H7 (cell line): ENCODE measurements around the gene RSPH9. TPM values are rescaled to one million over a fixed set of nuclear protein-coding genes. Genes with fewer than 3 reads are reported as not detected.

ENCODE experiments used
- DNase-seq: peaks from one replicate; pipeline ENCODE4 v3.0.0; 2012
- H3K27me3 ChIP-seq: 2 replicates; pipeline ENCODE4 v1.6.0; 2011; ENCODE audit warnings: mild to moderate bottlenecking, low read length; ENCODE audit not compliant: control insufficient read depth, insufficient read depth
- H3K36me3 ChIP-seq: replicated peaks from 2 replicates; pipeline ENCODE4 v1.5.1; 2011; ENCODE audit warnings: low read length; ENCODE audit not compliant: control insufficient read depth, insufficient read depth
- H3K4me3 ChIP-seq: 2 replicates; pipeline ENCODE4 v1.5.1; 2011; ENCODE audit warnings: low read depth, mild to moderate bottlenecking, control low read depth, low read length, moderate library complexity; ENCODE audit not compliant: insufficient read depth
- total RNA-seq: library from RNA; depleted of rRNA; stranded (reverse); fragments of >200 nt; shearing (Covaris generic); gene quantifications from 2 replicates; pipeline ENCODE4 v1.2.3, GENCODE V29; 2014; rRNA removed

Gene RSPH9
- total RNA-seq, 1 experiment from 2014 or later = 0.07 TPM

- no peaks in the 10 kb centered on the region for H3K36me3 ChIP-seq
- no peak overlapping the region for H3K4me3 ChIP-seq
These were observed 68.9 kb downstream of the RSPH9 start for GRCh38 chr6:43713643-43714310.

GRCh38 chr6:43714311-43715055, 69.6 kb downstream of the RSPH9 start:
- Histone ChIP-seq H3K27me3 (no peaks in the 10 kb centered on the region; the same call in 1 of the 2 replicates), H3K4me3 (no peak overlapping the region), H3K36me3 (no peaks in the 10 kb centered on the region)
- peak; percentile 81 for DNase-seq

More at GRCh38 chr6:43713643-43714310, 68.9 kb downstream of the RSPH9 start:
- no peaks in the 10 kb centered on the region; the same call in 1 of the 2 replicates for H3K27me3 ChIP-seq
- peak; percentile 29 for DNase-seq

- DNase-seq = no peak
- no peaks in the 10 kb centered on the region for H3K36me3 ChIP-seq
- H3K4me3 ChIP-seq = no peak overlapping the region
These were observed 70.4 kb downstream of the RSPH9 start for GRCh38 chr6:43715056-43715788.

GRCh38 chr6:43716099-43716498, 71.3 kb downstream of the RSPH9 start:
- H3K4me3 ChIP-seq = no peak overlapping the region
- H3K27me3 ChIP-seq = no peaks in the 10 kb centered on the region; the same call in 1 of the 2 replicates
- H3K36me3 ChIP-seq = no peaks in the 10 kb centered on the region
- peak; percentile 72 for DNase-seq

More at GRCh38 chr6:43715056-43715788, 70.4 kb downstream of the RSPH9 start:
- H3K27me3 ChIP-seq = no peaks in the 10 kb centered on the region; the same call in 1 of the 2 replicates

- DNase-seq = no peak
- no peak overlapping the region for H3K4me3 ChIP-seq
These were observed 72.6 kb downstream of the RSPH9 start for GRCh38 chr6:43717389-43717788.

GRCh38 chr6:43717822-43718221, 73.0 kb downstream of the RSPH9 start:
- no peak overlapping the region for H3K4me3 ChIP-seq
- no peaks in the 10 kb centered on the region for H3K36me3 ChIP-seq
- no peaks in the 10 kb centered on the region for H3K27me3 ChIP-seq
- no peak for DNase-seq

More at GRCh38 chr6:43717389-43717788, 72.6 kb downstream of the RSPH9 start:
- Histone ChIP-seq H3K36me3 (no peaks in the 10 kb centered on the region), H3K27me3 (no peaks in the 10 kb centered on the region)

GRCh38 chr6:43718387-43719105, 73.7 kb downstream of the RSPH9 start:
- no peaks in the 10 kb centered on the region for H3K27me3 ChIP-seq
- no peak overlapping the region for H3K4me3 ChIP-seq
- DNase-seq = peak; percentile 43
- no peaks in the 10 kb centered on the region for H3K36me3 ChIP-seq

- peak; percentile 35 for DNase-seq
- no peaks in the 10 kb centered on the region for H3K36me3 ChIP-seq
- H3K4me3 ChIP-seq = no peak overlapping the region
- H3K27me3 ChIP-seq = no peaks in the 10 kb centered on the region
These were observed 74.7 kb downstream of the RSPH9 start for GRCh38 chr6:43719511-43719910.

GRCh38 chr6:43720999-43721398, 76.2 kb downstream of the RSPH9 start:
- H3K4me3 ChIP-seq = no peak overlapping the region
- no peaks in the 10 kb centered on the region for H3K27me3 ChIP-seq
- DNase-seq = no peak
- no peaks in the 10 kb centered on the region for H3K36me3 ChIP-seq

Other genes starting within 250 kb of the RSPH9 start
- gene ABCC10, start 217.5 kb upstream of the RSPH9 start, total RNA-seq = 17.3 and 18.4 TPM in 2 replicates
- 0.33 and 0.42 TPM in 2 replicates for gene DLK2, start 189.5 kb upstream of the RSPH9 start, total RNA-seq
- gene TJAP1, start 167.5 kb upstream of the RSPH9 start, total RNA-seq = 25.3 and 25.5 TPM in 2 replicates
- gene LRRC73, start 134.7 kb upstream of the RSPH9 start, total RNA-seq = 0.26 TPM in 1 of 2 replicates, not detected in the other
- gene YIPF3, start 128.1 kb upstream of the RSPH9 start, total RNA-seq = 92.9 and 102 TPM in 2 replicates
- gene POLR1C, start 127.9 kb upstream of the RSPH9 start, total RNA-seq = 40.3 and 40.8 TPM in 2 replicates
- gene XPO5, start 69.0 kb upstream of the RSPH9 start, total RNA-seq = 70.9 and 78.3 TPM in 2 replicates
- 4.7 and 5.0 TPM in 2 replicates for gene POLH, start 68.9 kb upstream of the RSPH9 start, total RNA-seq
- 59.0 and 64.2 TPM in 2 replicates for gene GTPBP2, start 15.8 kb upstream of the RSPH9 start, total RNA-seq
- 40.0 and 46.5 TPM in 2 replicates for gene MAD2L1BP, start 9.2 kb upstream of the RSPH9 start, total RNA-seq
- gene MRPS18A, start 42.8 kb downstream of the RSPH9 start, total RNA-seq = 77.3 and 102 TPM in 2 replicates
- 32.1 and 39.6 TPM in 2 replicates for gene VEGFA, start 125.2 kb downstream of the RSPH9 start, total RNA-seq